Osteoblast (primary cell): Measurements from ENCODE around the gene EHMT2. TPM values are rescaled to one million over a fixed set of nuclear protein-coding genes. Genes with fewer than 3 reads are reported as not detected.
A peak's percentile ranks its signal among the peaks of the same experiment; 100 is the strongest.

Experiments used
- DNase-seq: peaks from one replicate; pipeline ENCODE4 v3.0.0; 2011; ENCODE audit warnings: low spot score, mixed read lengths; ENCODE audit not compliant: insufficient read length; ENCODE audit errors: missing footprints
- H2AFZ ChIP-seq: 2 replicates; pipeline ENCODE4 v1.6.0; 2011; ENCODE audit warnings: mild to moderate bottlenecking, low read length
- H3K27ac ChIP-seq: 2 replicates; pipeline ENCODE4 v1.5.1; 2011; ENCODE audit warnings: mild to moderate bottlenecking, low read depth, low read length, moderate library complexity
- H3K27me3 ChIP-seq: 2 replicates; pipeline ENCODE4 v1.6.0; 2012; ENCODE audit warnings: mild to moderate bottlenecking, control low read depth, inconsistent platforms, low read length, moderate library complexity; ENCODE audit not compliant: insufficient read depth
- H3K36me3 ChIP-seq: 2 replicates; pipeline ENCODE4 v1.5.1; 2011; ENCODE audit warnings: mild to moderate bottlenecking, low read length, control low read depth, moderate library complexity; ENCODE audit not compliant: insufficient read depth
- H3K4me1 ChIP-seq: 2 replicates; pipeline ENCODE4 v1.5.1; 2011; ENCODE audit warnings: mild to moderate bottlenecking, low read length, control low read depth, moderate library complexity; ENCODE audit not compliant: insufficient read depth
- H3K4me2 ChIP-seq: 2 replicates; pipeline ENCODE4 v1.6.0; 2011; ENCODE audit warnings: mild to moderate bottlenecking, low read length; ENCODE audit not compliant: insufficient read depth
- H3K4me3 ChIP-seq: fragments of 200-600 bp; sonication (generic); 3 replicates; pipeline ENCODE4 v1.5.1; 2012; ENCODE audit warnings: mild to moderate bottlenecking, low read length, inconsistent platforms; ENCODE audit not compliant: insufficient read depth
- H3K79me2 ChIP-seq: 2 replicates; pipeline ENCODE4 v1.6.0; 2012; ENCODE audit warnings: mild to moderate bottlenecking, low read length, control low read depth, inconsistent platforms; ENCODE audit not compliant: insufficient read depth
- H3K9me3 ChIP-seq: 2 replicates; pipeline ENCODE4 v1.5.1; 2011; ENCODE audit warnings: low read depth, low read length, control low read depth
- H4K20me1 ChIP-seq: 2 replicates; pipeline ENCODE4 v1.6.0; 2012; ENCODE audit warnings: mild to moderate bottlenecking, low read length, control low read depth; ENCODE audit not compliant: insufficient read depth
- total RNA-seq: library from RNA; depleted of rRNA; stranded (reverse); fragments of >200 nt; gene quantifications from 2 replicates; pipeline ENCODE4 v1.2.3, GENCODE V29; 2012
- TF ChIP-seq, protein P1 (sequence below): IDR thresholded peaks from 2 replicates; pipeline ENCODE4 v1.5.1; 2011; ENCODE audit warnings: mild to moderate bottlenecking, low read depth, low read length, moderate library complexity; ENCODE audit errors: extremely low read depth

The EHMT2 gene
- total RNA-seq, 1 donor = 40.9 TPM

GRCh38 chr6:31905041-31905440, 7.5 kb upstream of the EHMT2 start:
- H3K4me1 ChIP-seq = peaks cover 26% of the 10 kb centered on the region
- no peak overlapping the region for H3K4me2 ChIP-seq
- DNase-seq = no peak
- no peak overlapping the region for H2AFZ ChIP-seq
- no peaks in the 10 kb centered on the region for H3K79me2 ChIP-seq
- H3K4me3 ChIP-seq = no peak overlapping the region
- H3K27ac ChIP-seq = no peak overlapping the region
- H4K20me1 ChIP-seq = no peaks in the 10 kb centered on the region
- H3K27me3 ChIP-seq = peaks cover 3% of the 10 kb centered on the region
- TF ChIP-seq, protein P1, sequence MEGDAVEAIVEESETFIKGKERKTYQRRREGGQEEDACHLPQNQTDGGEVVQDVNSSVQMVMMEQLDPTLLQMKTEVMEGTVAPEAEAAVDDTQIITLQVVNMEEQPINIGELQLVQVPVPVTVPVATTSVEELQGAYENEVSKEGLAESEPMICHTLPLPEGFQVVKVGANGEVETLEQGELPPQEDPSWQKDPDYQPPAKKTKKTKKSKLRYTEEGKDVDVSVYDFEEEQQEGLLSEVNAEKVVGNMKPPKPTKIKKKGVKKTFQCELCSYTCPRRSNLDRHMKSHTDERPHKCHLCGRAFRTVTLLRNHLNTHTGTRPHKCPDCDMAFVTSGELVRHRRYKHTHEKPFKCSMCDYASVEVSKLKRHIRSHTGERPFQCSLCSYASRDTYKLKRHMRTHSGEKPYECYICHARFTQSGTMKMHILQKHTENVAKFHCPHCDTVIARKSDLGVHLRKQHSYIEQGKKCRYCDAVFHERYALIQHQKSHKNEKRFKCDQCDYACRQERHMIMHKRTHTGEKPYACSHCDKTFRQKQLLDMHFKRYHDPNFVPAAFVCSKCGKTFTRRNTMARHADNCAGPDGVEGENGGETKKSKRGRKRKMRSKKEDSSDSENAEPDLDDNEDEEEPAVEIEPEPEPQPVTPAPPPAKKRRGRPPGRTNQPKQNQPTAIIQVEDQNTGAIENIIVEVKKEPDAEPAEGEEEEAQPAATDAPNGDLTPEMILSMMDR = no peak
- H3K36me3 ChIP-seq = no peaks in the 10 kb centered on the region
- no peaks in the 10 kb centered on the region for H3K9me3 ChIP-seq

- H3K9me3 ChIP-seq = no peaks in the 10 kb centered on the region
- no peak overlapping the region for H3K27ac ChIP-seq
- H3K79me2 ChIP-seq = no peaks in the 10 kb centered on the region
- peaks cover 3% of the 10 kb centered on the region for H3K27me3 ChIP-seq
- no peak overlapping the region for H3K4me3 ChIP-seq
- H3K36me3 ChIP-seq = no peaks in the 10 kb centered on the region
- TF ChIP-seq, protein P1 = no peak
- no peak overlapping the region for H2AFZ ChIP-seq
- peaks cover 26% of the 10 kb centered on the region for H3K4me1 ChIP-seq
- no peak for DNase-seq
- H3K4me2 ChIP-seq = no peak overlapping the region
- H4K20me1 ChIP-seq = no peaks in the 10 kb centered on the region
These were observed 6.5 kb upstream of the EHMT2 start for GRCh38 chr6:31903957-31904356.

DNA sequence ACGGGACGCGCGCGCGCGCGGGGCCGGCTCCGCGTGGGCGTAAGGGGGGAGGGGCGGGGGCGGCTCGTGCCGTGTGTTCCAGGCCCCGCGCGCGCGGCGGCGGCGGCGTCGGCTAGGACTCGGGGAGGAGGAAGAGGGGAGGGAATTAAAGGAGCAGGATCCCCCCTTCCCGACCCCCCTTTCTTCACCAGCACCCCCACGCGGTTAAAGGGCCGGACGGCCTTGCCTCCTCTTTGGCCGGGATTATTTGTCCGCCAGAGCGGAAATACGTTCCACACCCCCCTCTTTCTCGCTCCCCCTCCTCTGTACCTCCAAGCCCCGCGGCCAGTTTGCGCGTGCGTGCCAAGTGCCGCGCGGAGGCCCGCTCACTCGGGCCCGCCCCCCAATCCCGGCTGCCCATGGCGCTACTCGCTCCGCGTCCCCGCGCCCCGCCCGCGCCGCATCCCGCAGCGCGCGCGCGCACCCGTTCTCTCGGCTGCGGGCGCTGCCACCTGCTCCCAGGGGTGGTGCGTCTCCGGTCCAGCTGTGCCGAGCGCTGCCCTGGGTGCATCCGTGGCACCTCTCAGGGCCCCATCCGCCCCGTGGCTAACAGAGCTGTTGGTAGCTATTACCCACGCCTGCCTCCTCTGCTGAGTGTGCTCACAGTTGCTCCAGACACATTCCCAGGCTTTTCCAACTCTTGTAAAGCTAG, 4.6 kb upstream of the EHMT2 start, which contains the start of gene ZBTB12:
Gene ZBTB12, minus strand, starts transcription at position 134 of the 691 bp plus-strand sequence. CDS start 781 bp downstream, outside the sequence.
- Histone ChIP-seq H4K20me1 (no peaks in the 10 kb centered on the region), H3K27ac (peak within 1 kb of the TSS; percentile 69), H3K36me3 (no peaks in the 10 kb centered on the region), H2AFZ (peak within 1 kb of the TSS; percentile 84), H3K79me2 (peaks cover 11% of the 10 kb centered on the region), H3K4me1 (peaks cover 22% of the 10 kb centered on the region), H3K4me3 (peak within 1 kb of the TSS; percentile 82), H3K4me2 (peak within 1 kb of the TSS; percentile 88), H3K9me3 (no peaks in the 10 kb centered on the region), H3K27me3 (peaks cover 3% of the 10 kb centered on the region)
- DNase-seq = peak; percentile 98
- TF ChIP-seq, protein P1 = no peak

- Histone ChIP-seq H2AFZ (peak overlapping the region; percentile 35), H3K4me3 (peak overlapping the region; percentile 82), H3K79me2 (peaks cover 11% of the 10 kb centered on the region), H3K27me3 (peaks cover 3% of the 10 kb centered on the region), H3K4me2 (peak overlapping the region; percentile 88), H3K9me3 (no peaks in the 10 kb centered on the region), H4K20me1 (no peaks in the 10 kb centered on the region), H3K36me3 (no peaks in the 10 kb centered on the region), H3K4me1 (peaks cover 20% of the 10 kb centered on the region), H3K27ac (no peak overlapping the region)
- TF ChIP-seq, protein P1 = no peak
- DNase-seq = peak; percentile 96
These were observed 4.0 kb upstream of the EHMT2 start for GRCh38 chr6:31901415-31901952.
